LNCAP (cell line): ENCODE measurements around the gene KRT77.

Source experiments
- CTCF ChIP-seq: fragments of 450-650 bp; IDR thresholded peaks from 2 replicates; pipeline ENCODE4 v1.5.1; 2017; ENCODE audit warnings: mild to moderate bottlenecking

The KRT77 gene

DNA sequence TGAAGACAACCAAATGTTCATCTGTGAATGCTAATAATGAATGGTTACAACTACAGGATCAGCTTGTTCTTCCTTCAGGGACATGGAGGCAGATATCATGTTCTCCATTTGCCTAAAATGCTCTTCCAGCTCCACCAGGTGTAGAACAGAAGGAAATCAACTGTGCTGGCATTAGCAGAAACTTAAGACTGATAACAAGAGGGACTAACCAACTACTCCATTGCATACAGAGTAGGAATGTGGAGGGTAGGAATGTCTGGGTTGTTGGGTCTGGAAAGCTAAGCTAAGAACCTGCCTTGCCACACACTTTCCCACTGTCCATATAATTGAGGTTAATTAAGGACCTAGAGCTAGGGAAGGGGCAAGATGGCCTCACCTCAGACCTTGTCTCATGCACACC, 39.9 kb downstream of the KRT77 start:
- TF ChIP-seq CTCF = no peak

DNA sequence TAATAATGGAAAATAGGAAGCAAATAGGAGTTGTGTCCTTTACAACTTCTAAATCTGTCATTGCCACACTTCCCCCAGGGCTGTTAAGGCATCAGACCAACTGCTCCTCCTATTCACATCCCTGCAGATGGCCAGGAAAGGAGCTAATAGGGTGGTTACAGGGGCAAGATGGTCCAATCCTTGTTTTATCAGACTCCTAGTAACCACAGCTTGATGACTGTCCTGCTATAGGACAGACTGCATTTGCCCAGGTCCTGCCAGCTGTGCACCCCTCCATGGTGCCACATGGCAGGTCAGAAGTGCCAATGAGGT, 40.5 kb downstream of the KRT77 start:
- TF ChIP-seq CTCF = no peak

DNA sequence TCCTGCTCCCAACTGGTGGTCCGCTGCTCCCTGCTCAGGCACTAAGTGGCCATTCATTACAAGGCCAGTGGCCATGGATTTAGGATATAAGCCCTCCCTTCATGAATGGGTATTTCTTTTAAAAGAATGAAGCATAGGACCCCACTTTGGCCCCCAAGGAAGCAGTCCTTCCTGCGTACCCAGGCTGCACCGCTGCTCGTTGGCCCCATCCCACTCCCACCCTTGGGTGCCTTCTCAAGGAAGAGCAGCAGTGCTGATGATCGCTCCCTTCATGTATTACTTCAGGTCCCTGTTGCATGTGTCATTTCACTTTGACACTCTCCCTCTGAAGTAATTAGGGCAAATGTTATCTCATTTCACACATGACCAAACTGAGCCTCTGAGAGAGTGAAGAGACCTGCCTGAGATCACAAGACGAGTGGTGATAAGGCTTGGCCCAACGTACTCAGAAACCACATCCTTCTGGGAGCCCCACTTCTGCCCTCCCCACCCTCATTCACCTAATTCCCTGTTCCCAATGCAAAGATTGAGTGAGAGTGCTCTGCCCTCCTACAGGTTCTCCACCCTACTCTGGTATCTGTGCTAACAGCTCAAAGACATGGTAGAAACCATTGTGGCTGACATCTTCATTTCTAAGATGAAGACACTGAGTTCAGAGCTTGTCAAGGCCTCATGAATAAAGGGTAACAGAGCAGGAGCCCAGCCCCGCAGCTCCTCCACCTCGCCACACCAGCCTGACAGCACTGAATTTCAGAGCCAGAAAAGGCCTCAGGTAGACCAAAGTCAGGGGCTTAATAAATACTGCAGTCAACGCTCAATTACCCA, 41.0 kb downstream of the KRT77 start:
- no peak for TF ChIP-seq CTCF

- TF ChIP-seq CTCF = no peak
Measured at GRCh38 chr12:52661668-52662067, 41.7 kb downstream of the KRT77 start.

DNA sequence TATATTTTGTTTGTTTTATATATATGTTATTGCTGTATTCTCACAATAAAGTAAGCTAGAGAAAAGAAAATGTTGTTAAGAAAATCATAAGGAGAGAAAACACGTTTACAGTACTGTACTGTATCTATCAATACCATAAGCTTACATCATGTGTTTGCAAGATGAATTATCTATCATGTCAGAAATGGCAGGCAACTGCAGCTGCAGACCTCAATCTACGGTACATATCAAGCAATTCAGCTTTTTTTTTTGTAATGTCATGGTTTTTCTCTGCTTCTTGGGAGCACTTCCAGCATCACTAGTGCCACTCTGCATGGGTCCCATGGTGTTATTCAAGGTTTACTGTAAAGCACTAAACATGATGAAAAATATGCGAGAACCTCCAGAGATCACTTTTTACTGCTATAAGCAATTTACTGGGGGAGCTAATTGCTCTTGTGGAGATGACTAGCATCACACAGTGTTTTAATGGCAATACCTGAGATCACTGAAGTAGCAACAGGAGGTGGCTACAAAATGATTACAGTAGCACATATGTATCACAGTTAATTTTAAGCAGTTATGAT, 42.3 kb downstream of the KRT77 start:
- no peak for TF ChIP-seq CTCF

DNA sequence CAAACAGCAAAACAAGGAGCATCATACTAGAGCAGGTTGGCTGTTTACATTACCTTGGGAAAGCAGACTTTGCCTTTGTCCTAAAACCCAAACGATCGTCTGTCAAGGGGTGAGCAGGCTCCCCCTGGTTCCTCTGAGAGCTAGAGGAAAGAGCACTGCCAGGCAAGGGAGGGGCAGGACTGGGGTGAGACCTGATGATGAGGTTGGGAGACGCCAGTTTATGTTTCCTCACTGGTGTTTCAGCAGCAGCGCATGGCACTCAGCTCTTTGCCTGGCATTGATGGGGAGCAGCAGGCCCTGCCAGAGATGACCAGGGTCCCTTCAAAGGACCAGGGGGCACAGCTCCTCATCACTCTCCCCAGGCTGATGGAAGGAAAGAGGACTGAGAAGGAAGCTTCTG, 43.4 kb downstream of the KRT77 start:
- TF ChIP-seq CTCF = no peak

DNA sequence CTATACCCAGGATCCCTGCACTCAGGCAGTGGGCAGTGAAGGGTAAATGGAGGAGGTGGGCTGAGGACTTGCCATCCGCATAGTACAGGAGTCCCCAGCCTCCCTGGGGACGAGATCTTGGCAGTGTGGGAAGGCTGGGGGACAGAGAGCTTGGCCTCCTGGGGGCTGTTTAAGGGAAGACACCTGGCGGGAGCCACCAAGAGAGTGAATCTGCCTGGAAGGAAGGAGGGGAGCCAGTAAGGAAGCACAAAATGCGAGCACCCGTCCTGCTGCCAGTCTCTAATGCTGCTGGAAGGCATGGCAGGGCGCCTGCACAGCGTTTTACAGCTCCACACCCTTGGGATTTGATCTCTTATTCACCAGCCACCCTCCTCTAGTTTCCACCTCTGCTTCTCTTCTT, 43.9 kb downstream of the KRT77 start:
- no peak for TF ChIP-seq CTCF
